Measurements from ENCODE around the gene SHFL. TPM values are rescaled to one million over a fixed set of nuclear protein-coding genes. Genes with fewer than 3 reads are reported as not detected.

Gene SHFL
- total and polyA plus RNA-seq, 2 of the 4 experiments (the other 2 are of a cell fraction), result 9.0 to 32.1 TPM

DNA sequence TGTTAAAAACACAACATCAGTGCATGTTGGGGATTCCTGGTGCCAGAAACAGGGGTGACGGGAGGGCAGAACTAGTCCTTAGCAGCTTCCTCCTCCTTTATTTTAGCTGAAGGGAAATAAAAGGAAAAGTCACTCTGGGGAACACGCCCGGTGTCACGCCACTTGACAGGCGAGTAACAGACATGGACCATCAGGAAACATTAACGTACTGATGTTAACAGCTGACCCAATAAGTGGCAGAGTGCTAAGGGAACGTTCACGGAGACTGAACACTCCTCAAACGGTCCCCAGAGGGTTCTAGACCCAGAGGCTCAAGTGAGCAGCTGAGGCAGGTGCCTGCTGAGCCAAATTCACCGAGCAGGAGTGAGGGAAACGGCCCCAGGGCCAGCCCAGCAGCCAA lies 47.5 kb downstream of the SHFL start:
- Histone ChIP-seq H3K9me1 (ENCODE audit: insufficient read depth, low read length) (peaks cover 3% of the 10 kb centered on the region), H3K27ac (ENCODE audit: insufficient read depth, low read length) (no peak overlapping the region), H2BK5ac (ENCODE audit: low read depth, low read length, poor library complexity, severe bottlenecking) (no peak overlapping the region), H3K18ac (ENCODE audit: low read depth, low read length) (no peak overlapping the region), H3K4me1 (ENCODE audit: control insufficient read depth, insufficient read depth, low read length) (peaks cover 3% of the 10 kb centered on the region; the same call in 1 of the 2 replicates), H3K9me3 (ENCODE audit: control insufficient read depth, insufficient read depth, low read length) (no peaks in the 10 kb centered on the region), H2AFZ (replicated peaks; ENCODE audit: low read length, poor library complexity) (no peak overlapping the region), H3K23ac (ENCODE audit: low read depth, low read length) (no peak overlapping the region), H3K9ac (ENCODE audit: low read depth, low read length) (no peak overlapping the region), H2BK20ac (ENCODE audit: low read depth, low read length) (no peak overlapping the region), H3K36me3 (ENCODE audit: control insufficient read depth, insufficient read depth, low read length) (peaks cover 57% of the 10 kb centered on the region), H4K91ac (ENCODE audit: insufficient read depth, low read depth, low read length) (no peak overlapping the region), H3K79me1 (ENCODE audit: low read depth in 1 of 2, low read length in 2 of 2) (peaks cover 0 to 6% of the 10 kb centered on the region in 2 experiments; a peak in 3 of 4 replicates), H2AK5ac (ENCODE audit: low read depth, low read length) (no peak overlapping the region), H3K14ac (replicated peaks; ENCODE audit: low read depth, low read length) (no peak overlapping the region), H4K8ac (ENCODE audit: low read depth in 2 of 2, low read length in 2 of 2) (no peak overlapping the region), H3K4me3 (ENCODE audit: insufficient read depth, low read depth, low read length) (no peak overlapping the region), H2BK15ac (ENCODE audit: low read depth, low read length) (no peak overlapping the region), H2AK9ac (replicated peaks; ENCODE audit: low read depth, low read length, poor library complexity) (no peak overlapping the region), H3K27me3 (ENCODE audit: control insufficient read depth, insufficient read depth, low read length) (no peaks in the 10 kb centered on the region), H3K4ac (ENCODE audit: low read depth, low read length) (no peak overlapping the region), H3K56ac (ENCODE audit: extremely low read depth, insufficient read depth, low read length) (no peak overlapping the region), H4K20me1 (ENCODE audit: insufficient read depth, low read length) (no peaks in the 10 kb centered on the region; the same call in 1 of the 2 replicates), H2BK120ac (ENCODE audit: low read depth, low read length) (no peak overlapping the region), H4K5ac (ENCODE audit: low read depth, low read length) (no peak overlapping the region), H3K4me2 (ENCODE audit: low read depth, low read length) (no peak overlapping the region)
- 80% methylated on average over 5 of the region's 11 CpGs; no CpG with 5 or more reads in 1 of the 2 experiments for WGBS, 2 experiments (ENCODE audit: extremely low coverage in 2 of 2, insufficient read length in 1 of 2)
- ChIA-PET CTCF (no interaction called here), POLR2A (ENCODE audit: unreplicated experiment) (no interaction called here)
- in situ Hi-C loops (cut with MboI; ENCODE audit: low sequenced_read_pairs) (no loop called here), intact Hi-C loops (cut with micrococcal nuclease) (no loop called here), dilution Hi-C loops (cut with HindIII; ENCODE audit: low sequenced_read_pairs, unreplicated experiment) (no loop called here)
- BruUV-seq (replicated peaks), result no TSS peak
- DNase-seq (no peak), ATAC-seq (ENCODE audit: low read depth) (no peak)
- no peak for TF ChIP-seq MXI1 (IDR thresholded peaks at IDR 0.05; ENCODE audit: borderline replicate concordance, low read depth, low read length)
- TF ChIP-seq, protein P1, sequence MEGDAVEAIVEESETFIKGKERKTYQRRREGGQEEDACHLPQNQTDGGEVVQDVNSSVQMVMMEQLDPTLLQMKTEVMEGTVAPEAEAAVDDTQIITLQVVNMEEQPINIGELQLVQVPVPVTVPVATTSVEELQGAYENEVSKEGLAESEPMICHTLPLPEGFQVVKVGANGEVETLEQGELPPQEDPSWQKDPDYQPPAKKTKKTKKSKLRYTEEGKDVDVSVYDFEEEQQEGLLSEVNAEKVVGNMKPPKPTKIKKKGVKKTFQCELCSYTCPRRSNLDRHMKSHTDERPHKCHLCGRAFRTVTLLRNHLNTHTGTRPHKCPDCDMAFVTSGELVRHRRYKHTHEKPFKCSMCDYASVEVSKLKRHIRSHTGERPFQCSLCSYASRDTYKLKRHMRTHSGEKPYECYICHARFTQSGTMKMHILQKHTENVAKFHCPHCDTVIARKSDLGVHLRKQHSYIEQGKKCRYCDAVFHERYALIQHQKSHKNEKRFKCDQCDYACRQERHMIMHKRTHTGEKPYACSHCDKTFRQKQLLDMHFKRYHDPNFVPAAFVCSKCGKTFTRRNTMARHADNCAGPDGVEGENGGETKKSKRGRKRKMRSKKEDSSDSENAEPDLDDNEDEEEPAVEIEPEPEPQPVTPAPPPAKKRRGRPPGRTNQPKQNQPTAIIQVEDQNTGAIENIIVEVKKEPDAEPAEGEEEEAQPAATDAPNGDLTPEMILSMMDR (conservative IDR thresholded peaks at IDR 0.05; ENCODE audit: low read depth, low read length), result no peak
- TF ChIP-seq MAZ (IDR thresholded peaks at IDR 0.05; ENCODE audit: borderline replicate concordance, low read depth, low read length), result no peak
- TF ChIP-seq, protein P2, sequence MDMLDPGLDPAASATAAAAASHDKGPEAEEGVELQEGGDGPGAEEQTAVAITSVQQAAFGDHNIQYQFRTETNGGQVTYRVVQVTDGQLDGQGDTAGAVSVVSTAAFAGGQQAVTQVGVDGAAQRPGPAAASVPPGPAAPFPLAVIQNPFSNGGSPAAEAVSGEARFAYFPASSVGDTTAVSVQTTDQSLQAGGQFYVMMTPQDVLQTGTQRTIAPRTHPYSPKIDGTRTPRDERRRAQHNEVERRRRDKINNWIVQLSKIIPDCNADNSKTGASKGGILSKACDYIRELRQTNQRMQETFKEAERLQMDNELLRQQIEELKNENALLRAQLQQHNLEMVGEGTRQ (IDR thresholded peaks at IDR 0.05; ENCODE audit: low read depth, low read length), result no peak
- TF ChIP-seq CHD1 (IDR thresholded peaks at IDR 0.05; ENCODE audit: low read depth, low read length), result no peak
- no peak for TF ChIP-seq RCOR1 (IDR thresholded peaks at IDR 0.05; ENCODE audit: insufficient replicate concordance, low read length)
- TF ChIP-seq SMC3 (IDR thresholded peaks at IDR 0.05; ENCODE audit: low read depth, low read length), result no peak
- TF ChIP-seq RFX5 (IDR thresholded peaks at IDR 0.05; ENCODE audit: low read depth, low read length), result no peak
- no peak for TF ChIP-seq BHLHE40 (IDR thresholded peaks at IDR 0.05; ENCODE audit: low read depth, low read length)
- TF ChIP-seq POLR2A (IDR thresholded peaks at IDR 0.05; ENCODE audit: low read depth, low read length), result no peak

All from IMR-90 (cell line).